HG03135 (cell line): Measurements from ENCODE around the gene KBTBD2.
"Not testable (repeated sequence)": the region's sequence is repeated elsewhere in the genome, so short reads cannot be mapped to it uniquely, and the experiment has no call there.

Source experiments
- ATAC-seq: cut with Tn5 transposase; IDR thresholded peaks from one replicate; pipeline ENCODE4 v1.9.1; 2021; ENCODE audit warnings: mild to moderate bottlenecking, moderate library complexity; ENCODE audit not compliant: unreplicated experiment

KBTBD2 gene

DNA sequence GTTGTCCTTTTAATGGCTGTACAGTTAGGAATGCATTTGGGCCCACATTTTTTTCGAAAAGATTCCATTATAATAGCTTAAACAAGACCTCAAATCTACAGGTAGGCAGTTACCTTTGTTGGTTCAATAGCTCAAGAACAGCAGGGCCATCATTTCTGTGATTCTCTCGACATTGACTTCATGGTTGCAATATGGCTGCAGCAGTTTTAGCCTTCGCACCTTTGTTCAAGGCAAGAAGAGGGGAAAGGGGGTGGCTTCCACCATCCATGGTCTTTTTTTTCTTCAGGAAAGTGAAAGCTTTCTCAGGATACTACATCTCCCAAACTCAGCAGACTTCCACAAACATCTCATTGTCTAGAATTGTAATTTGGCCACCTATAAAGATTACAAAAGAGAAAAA is 2.2 kb upstream of the KBTBD2 start:
- no peak for ATAC-seq

DNA sequence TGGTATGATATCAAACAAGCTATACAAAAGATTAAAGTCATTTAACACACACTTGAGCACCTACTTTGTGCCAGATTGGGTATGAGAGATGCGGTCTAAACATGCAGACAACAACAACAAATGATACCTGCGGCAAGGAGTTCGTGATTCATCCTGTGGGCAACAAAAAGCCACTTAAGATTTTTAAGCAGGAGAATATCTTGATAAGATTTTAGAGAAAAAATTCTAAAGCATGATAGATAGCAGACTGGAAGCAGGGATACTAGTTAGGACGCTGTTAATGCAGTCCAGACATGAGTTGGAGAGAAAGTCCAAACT is 1.6 kb upstream of the KBTBD2 start:
- no peak for ATAC-seq

DNA sequence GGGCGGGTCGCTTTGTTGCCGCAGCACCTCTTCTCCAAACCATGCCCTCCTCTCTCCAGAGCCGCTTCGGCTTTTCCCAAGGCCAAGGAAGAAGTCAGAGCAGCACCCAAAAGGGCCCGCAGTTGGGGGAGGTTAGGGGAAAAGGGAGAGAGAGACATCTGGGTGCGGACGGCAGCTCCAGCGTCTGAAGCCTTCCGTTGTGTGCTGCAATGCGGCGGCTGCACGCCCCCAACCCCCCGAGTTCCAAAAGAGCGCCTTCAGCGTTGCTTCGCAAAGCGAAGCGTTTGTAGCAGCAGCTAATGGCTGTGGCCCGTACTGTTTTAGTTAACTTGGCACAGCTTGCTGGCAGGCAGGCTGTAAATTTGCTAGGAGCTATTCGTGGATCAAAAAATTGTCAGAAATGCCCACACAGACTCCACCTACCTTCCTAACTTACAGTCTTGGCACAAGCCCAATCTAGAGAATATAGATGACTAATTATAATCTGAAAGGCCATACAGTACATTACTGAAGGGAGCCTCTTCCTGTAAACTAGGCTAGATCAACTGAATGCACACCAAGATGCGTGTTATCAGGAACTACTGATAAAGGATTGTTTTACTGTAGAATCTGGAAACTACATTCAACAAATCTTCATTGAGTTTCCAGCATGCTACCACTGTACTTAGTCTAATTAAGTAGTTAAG is 1.1 kb upstream of the KBTBD2 start:
- peak; percentile 23 for ATAC-seq

DNA sequence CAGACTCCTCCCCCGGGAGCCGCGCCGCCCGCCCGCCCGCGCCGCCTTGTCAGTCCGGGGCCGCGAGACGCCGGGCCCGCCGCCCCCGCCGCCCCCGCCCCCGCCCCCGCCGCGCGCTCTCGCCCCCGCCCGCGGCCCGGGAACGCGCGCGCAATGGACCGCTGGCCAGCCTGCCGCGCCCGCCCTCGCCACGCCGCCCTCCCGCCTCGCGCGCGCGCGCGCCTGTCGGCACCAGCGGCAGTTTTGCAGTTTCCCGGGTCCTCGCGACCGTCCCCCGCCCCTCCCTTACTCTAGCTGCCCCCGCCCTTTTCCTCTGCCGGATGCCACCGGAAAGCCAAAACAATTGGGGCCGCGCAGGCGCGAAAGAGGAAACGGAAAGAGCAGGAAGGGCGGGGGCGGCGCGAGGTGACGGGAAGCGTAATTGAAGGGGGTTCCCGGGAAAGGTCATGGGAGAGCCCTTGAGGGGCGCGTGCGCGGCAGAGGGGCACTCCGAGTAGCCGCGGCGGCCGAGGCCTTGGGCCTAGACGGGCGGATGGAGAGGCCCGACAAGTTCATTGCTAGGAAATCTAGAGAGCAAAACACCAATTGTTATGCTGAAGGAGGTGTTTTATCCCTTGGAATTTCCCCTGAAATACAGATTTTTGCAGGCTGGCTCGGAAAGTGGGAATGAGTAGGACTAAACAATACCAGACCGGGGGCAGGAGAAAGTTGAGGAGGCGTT is 400 bp upstream of the KBTBD2 start:
- ATAC-seq: peak; percentile 46

DNA sequence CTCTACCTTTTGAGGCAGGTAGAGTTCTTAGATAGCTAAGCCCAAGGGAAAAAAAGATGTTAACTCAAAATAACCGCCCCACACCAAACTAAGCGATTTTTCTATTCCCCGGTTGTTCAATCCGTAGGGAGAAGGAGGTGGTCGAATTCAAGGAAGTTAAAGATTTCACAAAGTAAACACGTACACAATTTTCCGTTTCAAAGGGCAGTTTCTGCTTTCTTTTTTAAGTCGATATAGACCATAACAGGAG is 842 bp downstream of the KBTBD2 start:
- ATAC-seq: no peak

DNA sequence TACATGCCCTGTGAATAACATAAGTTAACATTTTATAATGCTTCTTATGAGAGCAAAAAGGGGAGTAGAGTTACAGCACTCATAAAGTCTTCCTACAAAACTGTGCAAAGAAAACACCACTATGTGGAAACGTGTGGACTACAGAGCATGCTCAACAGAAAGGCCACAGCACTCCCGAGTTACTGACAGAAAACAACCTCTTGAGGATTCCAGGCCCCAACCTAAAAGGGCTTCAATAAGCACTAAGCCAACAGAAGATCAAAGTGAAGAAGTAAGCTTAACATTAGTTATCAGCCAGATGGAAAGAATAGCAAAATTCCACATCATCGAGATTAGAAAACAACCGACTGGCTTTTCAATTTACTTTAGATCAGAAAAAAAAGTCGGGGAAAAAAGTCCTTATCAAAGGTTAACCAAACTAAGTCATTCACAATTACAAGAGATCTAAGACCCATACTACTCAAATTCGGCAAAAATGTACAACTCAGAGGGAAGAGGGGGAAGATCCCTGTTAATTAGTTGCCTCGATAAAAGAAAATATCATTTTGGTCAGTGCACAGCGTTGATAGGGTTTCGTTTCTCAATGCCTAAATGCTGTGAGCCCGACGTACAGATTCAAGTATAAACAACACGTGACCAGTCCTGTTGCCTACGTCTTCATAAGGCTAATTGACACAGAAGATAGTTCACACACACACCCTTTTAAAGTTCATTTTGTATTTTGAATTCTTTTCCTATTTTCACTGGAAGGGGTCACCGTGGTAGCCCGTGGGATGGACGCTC is 1.4 kb downstream of the KBTBD2 start:
- ATAC-seq: peak; percentile 39

DNA sequence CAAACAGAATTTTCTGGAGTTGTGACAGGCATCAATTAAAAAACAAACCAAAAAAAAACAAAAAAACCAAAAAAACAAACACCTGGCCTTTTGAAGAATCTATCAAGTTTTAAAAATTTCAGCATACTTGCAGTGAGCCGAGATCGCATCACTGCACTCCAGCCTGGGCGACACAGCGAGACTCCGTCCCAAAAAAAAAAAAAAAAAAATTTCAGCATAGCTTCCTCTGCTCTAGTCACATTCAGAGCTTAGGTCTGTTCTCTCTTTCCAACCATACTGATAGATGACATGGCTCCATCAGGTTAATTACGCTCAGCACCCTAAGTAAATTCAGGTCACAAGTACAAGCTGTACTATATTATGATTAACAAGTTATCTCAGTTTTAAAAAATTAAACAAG is 3.1 kb downstream of the KBTBD2 start:
- no peak for ATAC-seq

DNA sequence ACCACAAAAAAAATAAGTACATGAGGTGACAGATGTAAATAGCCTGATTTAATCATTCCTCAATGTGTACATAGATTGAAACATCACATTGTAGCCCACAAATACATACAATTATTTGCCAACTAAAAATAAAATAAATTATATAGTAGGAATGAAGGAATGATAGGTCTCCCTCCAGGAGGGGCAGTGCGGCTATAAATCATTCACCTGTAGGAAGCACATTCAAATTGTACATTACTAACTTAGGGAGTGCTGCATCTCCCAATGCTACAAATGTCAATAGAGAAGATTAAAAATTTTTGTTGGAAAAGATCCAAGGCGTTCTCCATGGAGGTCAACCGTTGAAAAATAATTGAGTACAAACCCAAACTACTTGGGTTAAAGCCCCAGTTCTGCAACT is 4.2 kb downstream of the KBTBD2 start:
- no peak for ATAC-seq

DNA sequence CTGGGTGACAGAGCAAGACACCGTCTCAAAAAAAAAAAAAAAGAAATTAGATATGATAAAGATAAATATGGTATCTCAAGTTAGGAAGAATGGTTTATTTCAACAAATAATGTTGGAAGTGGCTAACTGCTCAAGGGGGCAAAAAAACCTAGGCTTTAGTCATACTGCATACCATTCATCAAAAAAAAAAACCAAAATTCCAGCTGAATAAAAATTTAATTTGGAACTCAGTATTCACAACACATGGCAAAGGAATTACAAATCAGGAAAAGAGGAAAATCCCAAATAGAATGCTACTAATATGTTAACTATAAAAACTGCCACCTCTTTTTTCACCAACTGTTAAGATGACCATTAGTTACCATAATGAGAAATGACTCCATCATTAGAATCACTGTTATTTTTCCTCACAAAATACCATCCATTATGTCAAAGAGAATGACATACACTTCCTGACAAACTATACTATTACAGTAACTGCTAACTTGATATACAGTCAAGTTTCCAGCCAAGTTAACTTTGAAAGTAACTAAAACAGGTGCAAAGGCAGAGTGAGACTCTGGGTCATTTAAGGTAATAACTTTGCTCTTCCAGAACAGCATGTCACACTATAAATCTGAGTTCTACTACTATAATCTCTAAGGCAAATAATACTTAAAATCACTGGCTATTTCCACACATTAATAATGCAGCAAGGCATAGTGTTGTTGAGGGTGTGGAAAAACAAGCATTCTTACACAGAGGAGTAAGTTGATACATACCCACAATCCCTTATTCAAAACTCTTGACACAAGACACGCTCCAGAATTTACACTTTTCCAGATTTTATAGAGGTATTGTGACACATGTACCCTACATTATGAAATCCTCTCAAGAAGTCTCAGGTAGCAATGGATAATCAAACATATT is 10.2 kb downstream of the KBTBD2 start:
- no peak for ATAC-seq

DNA sequence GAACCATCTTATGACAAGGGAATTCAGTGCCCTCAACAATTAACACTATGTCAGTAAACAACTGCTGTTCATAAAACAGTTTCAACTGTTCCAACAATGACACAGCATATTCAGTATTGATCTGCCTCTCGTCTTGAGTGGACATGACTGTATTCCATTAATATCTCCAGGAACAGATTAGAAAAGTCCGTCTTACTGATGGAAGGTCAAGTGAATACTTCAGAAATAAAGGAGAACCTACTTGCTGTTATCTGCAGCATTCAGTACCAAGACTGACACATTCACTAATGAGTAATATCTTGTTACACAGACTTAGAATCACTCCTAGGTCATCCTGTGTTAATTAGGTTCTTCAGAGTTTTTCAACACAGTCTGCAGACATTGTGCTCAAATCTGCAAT is 12.1 kb downstream of the KBTBD2 start:
- no peak for ATAC-seq

DNA sequence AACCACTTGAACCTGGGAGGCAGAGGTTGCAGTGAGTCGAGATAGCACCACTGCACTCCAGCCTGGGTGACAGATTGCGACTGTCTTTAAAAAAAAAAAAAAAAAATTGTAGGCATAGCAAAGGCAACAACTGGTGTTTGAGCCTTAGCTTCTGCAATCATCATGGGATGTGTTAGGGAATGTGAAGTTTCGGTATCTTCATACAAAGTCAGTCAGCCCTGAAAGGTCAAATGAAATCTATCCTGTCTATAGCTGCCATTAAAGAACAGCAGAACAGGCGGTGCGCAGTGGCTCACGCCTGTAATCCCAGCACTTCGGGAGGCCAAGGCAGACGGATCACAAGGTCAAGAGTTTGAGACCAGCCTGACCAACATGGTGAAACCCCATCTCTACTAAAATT is 13.5 kb downstream of the KBTBD2 start:
- not testable (repeated sequence) for ATAC-seq

DNA sequence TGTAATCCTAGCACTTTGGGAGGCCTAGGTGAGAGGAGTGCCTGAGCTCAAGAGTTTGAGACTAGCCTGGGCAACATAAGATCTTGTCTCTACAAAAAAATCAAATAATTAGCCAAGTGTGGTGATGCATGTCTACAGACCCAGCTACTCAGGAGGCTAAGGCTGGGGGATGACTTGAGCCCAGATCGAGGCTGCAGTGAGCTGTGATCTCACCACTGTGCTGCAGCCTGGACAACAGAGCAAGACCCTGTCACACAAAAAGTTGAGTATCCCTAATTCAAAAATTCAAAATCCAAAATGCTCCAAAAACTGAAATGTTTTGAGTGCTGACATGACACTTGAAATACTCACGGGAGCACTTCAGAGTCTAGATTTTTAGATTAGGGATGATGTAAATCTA is 19.1 kb downstream of the KBTBD2 start:
- ATAC-seq: no peak

DNA sequence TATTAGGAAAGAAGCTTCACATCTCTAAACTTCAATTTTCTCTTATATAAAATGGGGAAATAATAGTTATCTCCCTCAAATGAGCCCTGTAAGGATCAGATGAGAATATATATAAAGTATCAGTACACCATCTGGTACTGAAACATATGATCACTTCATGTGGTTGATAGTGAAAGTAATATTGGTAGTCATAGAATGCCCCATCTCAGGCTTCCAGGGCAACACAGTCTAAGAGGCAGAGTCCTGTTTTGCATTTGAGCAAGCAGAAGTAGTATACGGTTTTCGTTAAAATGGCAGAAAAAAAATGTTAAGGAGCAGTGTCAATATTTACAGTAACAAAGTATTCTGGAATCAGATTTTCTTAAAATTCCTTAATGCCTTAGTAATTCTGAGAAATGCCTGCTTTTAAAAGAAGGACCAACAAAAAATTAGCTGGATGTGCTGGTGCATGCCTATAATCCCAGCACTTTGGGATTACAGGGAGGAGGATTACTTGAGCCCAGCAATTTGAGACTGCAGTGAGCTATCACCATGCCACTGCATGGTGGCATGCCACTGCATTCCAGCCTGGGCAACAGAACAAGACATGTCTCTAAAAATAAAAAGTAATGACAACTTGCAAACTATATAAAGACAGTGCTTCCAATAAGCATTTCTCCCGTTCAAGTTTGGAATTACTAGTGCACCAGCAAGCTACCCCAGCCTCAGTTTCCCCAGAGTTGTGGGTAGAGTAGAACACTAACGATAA is 19.8 kb downstream of the KBTBD2 start:
- ATAC-seq: no peak

DNA sequence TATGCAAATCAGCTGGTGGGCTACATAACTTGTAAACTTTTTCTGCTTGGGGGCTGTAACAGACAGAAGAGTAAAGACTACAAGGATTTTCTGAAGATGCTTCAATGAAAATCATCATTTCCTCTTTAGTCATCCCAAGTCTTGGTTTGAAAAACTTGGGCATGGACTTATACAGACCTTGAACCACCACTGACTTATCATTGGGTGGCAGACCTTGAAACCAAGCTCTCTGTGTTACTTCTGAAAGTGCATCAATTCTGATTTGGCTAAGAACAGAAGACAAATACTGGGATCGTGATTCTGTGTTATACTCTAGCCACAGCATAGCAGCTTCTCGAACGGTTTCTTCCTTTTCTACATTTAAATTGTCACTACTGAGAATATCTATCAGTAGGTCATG is 21.3 kb downstream of the KBTBD2 start:
- no peak for ATAC-seq

DNA sequence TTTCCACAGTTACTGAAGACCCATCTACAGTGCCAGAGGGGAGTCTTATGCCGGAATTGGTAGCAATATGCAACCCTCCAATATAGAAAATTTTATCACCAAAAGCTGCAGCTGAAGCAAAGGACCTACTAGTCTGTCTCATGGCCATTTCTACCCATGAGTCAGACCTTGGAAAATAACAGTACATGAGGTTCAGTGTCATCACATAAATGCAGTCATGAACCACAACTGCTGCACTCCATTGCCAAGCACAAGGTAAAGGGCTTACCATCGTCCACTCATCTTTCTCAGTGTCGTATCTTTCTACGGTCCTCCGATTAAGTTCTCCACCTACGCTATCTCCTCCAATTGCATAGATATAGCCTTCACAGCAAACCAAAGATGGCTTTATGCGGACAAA is 21.8 kb downstream of the KBTBD2 start:
- ATAC-seq: no peak

DNA sequence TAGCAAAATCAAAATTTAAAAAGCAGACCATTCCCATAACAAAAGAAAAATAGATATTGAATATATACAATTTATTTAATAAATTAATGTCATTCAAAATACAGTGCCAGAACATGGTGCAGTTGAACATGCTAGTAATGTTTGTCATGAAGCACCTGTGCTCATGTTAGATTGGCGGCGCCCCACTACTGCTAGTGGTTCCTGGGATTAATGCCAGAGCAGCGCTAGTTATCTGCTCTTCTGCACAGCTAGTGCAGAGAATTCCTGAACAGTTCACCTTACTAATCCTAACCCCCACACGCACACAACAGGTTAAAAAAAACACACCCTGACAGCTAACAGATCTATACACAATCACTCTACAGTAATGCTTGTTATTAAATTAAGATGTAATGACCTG is 23.4 kb downstream of the KBTBD2 start:
- ATAC-seq: no peak

DNA sequence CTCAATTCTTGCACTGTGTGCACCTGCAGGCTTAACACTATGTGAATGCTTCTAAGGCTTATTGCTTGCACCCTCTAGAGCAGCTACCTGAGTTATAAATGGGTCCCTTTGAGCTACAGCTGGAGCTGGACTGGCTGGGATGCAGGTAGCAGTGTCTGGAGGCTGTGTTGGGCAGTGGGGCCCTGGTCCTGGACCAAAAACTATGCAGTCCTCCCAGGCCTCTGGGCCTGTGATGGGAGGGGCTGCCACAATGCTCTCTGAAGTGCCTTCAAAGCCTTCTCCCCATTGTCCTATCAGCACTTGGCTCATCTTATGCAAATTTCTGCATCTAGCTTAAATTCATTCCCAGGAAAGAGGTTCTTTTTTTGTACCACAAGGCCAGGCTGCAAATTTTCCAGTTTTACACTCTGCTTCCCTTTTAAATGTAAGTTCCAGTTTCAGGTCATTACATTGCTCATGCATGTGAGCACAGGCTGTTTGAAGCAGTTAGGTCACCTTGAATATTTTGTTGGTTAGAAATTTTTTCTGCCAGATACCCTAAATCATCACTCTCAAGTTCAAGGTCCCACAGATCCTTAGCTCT is 26.0 kb downstream of the KBTBD2 start:
- ATAC-seq: no peak

DNA sequence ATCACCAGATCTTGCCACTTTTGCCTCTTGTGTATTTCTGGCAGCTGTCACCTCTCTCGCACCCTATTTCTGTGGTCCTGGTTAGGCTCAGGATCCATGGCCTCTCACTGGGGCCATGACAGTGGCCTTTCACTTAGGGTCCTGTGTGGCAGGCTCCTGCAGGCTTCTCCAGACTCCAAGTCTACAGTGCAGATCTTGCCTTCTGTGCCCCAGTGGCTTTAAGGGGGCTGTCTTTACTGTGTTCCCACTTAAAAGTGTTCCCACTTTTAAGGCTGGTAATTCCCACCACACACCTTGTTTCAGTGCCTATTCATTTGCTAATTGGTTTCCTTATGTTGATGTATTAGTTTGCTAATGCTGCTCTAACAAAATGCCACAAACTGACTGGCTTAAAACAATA is 27.7 kb downstream of the KBTBD2 start:
- not testable (repeated sequence) for ATAC-seq

DNA sequence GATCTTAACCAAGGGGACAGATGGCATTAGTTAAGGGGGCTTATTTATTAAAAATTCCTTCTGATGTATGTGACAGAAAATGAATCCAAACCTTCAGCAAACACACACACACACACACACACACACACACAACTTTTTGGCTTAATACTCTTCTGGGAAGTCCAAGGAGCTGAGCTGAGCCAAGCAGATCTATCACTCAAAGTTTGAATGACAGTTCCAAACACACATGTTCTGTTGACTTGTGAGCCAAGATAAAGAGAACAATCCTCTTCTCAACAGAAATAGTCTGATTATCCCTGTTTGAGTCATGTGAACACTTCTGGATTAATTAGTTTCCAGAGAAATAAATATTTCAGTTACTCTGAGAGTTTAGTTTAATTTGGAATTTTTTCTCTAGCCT is 31.5 kb downstream of the KBTBD2 start:
- no peak for ATAC-seq

DNA sequence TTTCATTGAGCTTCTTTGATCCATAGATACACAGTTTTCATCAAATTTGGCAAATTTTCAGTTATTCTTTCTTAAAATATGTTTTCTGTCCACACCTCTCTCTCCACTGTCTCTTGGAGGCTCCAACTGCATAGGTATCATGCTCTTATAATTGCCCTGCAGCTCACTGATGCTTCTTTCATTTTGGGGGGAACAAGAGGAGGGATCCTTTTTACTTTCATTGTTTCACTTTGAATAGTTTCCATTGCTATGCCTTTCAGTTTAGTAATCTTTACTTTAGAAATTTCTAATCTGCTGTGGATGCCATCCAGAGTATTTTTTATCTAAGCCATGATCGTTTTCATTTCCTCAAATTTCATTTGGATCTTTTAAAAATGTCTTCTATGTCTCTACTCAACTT is 32.9 kb downstream of the KBTBD2 start:
- no peak for ATAC-seq
